Stimulated activated CD4-positive, alpha-beta T cell treated with anti-CD3 and anti-CD28 coated beads, Interleukin-4, amount 100 ng/mL, for 48 hours (primary cell): ENCODE results near the gene MAMDC2.

ENCODE experiments used
- DNase-seq, 2 donors: peaks; one replicate each; pipeline ENCODE4 v3.0.0-alpha.2; 2020; ENCODE audit warnings: low read depth in 2 of 2

MAMDC2 gene

GRCh38 chr9:70065572-70065971 lies 21.9 kb downstream of the MAMDC2 start:
- no peak for DNase-seq

- DNase-seq: no peak
These were observed 22.8 kb downstream of the MAMDC2 start for GRCh38 chr9:70066418-70066817.

DNA sequence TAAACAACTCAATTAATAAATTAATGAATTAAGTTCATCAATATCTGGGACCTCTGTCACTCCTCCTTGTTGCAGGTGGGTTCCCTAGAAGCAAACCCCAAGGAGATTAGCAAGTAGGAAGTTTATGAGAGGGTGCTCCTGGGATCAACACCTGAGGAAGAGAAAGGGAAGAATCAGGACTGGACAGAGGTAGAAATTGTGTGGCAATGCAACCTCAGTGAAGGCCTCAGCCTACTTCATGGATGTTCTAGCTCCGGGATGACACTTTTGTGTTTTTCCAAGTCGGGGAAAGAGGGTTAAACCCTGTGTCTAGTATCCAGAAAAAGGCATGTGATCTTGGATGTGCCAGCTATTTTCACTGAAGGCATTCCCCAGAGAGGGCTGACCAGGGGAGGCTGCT lies 23.2 kb downstream of the MAMDC2 start:
- DNase-seq: no peak

DNA sequence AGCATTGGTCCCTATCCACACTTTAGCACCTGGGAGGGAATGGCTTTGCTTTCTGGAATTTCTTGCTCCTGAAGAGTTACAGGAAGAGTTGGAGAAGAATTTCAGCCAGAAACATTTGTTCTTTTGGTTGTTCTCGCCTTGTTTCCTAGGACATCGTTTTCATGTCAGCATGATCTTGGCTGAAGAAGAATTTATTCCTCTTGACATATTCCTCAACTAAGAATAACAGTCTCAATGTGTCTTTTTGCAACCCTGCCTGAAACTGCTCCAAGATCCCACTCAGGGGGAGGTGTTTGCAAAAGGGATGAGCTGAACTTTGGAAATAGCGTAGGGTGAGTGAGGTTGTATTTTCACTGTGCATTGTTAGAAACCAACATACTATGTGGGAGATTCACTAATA lies 26.1 kb downstream of the MAMDC2 start:
- no peak for DNase-seq

GRCh38 chr9:70073193-70073592 lies 29.5 kb downstream of the MAMDC2 start:
- no peak for DNase-seq

GRCh38 chr9:70073756-70074155 lies 30.1 kb downstream of the MAMDC2 start:
- DNase-seq: no peak

- no peak for DNase-seq
These were observed 33.0 kb downstream of the MAMDC2 start for GRCh38 chr9:70076678-70077077.

DNA sequence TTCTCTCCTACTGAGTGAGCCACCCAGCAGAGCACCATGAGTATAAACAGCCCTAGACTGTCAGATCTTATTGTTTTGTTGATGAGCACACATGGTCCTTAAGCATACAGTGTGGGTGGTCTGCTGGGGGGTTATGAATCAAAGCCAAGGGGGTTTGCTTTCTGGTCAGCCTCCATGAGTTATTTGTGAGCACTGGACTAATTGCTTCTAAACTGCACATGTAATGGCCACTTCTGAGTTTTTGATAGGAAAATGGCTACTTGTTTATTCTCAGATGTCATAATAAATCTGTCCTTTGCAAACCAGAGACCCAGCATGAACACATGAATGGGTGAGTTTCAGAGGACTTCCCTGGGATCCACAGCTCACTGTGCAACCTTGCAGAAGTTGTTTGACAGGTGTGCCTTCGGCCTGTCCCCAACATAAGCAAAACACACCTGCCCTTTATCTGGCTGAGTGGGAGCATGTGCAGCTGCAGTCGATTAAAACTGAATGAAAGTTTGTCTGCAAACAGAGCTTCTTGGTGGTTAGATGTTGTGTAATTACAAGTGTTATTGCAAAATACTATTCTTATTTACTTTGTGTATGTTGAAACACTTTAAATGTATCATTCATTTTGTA lies 35.9 kb downstream of the MAMDC2 start:
- DNase-seq: no peak

DNA sequence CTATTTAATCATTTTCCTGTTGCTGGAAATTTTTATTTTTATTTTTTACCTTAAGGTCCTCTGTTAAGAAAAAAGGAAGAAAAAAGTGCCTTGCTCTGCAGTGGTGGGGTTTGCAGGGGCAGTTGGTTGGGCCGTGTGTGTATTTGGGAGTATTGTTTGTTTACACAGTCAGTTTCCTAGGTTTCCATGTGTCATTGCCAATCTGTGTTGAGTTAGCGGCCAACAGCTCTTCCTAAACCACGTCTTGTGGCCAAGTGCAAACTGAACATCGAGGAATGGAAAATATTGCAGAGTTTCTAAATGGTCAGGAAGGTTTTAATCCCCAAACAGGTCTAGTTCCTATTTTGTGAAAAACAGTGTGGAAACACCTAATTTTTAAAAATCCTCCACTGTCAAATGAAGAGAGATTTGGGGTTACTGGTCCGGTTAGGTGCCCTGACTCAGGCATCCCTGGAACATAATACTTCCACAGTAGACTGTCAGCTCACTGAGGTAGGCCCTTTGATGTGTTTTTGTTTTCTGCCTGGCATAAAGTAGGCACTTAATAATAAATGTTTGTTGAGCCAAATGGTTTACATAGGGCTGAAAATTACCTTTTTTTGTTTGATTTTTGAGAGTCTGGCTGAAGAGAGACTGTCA lies 37.0 kb downstream of the MAMDC2 start:
- no peak for DNase-seq

GRCh38 chr9:70081120-70081495 lies 37.5 kb downstream of the MAMDC2 start:
- DNase-seq: no peak

DNA sequence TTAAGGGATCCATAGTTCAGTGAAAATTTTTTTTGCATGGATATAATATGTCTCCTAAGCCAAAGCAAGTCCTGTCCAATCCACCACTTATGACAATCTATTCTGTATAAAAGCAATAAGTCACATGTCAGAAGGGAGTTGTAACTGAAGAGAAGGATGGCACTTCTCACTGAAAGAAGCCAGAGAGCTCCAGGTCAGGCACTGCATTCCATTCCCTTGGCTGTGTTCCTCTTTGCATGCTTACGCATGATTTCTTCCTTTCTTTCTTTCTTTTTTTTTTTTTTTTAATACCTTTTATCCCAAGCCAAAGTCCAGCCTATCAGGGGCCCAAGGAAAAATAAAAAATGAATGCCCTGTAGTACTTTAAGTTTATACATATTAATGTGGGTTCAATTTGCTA lies 39.8 kb downstream of the MAMDC2 start:
- no peak for DNase-seq

- DNase-seq: no peak
These were observed 41.6 kb downstream of the MAMDC2 start for GRCh38 chr9:70085241-70085640.

- DNase-seq: no peak
These were observed 47.5 kb downstream of the MAMDC2 start for GRCh38 chr9:70091103-70091502.

DNA sequence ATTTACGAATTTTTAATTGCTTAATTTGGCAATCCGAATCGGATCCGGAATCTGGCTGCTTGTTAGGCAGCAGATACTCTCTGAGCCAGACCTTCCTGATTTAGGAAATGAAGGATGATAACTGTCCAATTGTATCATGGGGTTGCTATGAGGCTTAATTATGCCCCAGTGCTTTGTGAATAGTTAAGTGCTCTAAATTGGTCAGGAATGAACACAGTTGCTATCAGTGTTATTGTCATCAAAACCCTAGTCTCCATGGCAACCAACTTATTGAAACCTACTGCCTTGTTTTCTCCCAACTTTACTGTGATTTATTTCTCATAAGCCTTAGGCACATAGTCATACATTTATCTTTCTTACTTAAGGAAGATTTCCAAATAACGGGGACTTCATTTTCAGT lies 47.9 kb downstream of the MAMDC2 start:
- DNase-seq: no peak

DNA sequence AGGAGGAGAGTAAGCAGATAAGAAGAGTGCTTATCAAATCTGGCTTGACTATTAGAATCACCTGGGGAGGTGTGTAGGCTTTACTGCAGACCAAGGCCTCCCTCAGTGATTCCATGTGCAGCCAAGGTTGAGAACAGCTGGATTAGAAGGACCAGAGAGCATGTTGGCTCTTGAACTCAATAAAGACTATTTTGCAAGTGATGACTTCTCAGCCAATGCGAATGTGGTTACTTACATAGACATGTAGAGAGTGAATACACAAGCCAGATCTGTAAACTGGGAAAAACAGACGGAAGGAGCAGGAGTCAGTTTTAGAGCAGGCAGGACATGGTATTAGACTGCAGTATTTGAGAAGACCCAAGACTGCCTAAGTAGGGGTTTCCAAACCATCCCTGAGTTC lies 48.5 kb downstream of the MAMDC2 start:
- DNase-seq: no peak

- no peak for DNase-seq
These were observed 49.4 kb downstream of the MAMDC2 start for GRCh38 chr9:70093095-70093494.

GRCh38 chr9:70093944-70094343 lies 50.3 kb downstream of the MAMDC2 start:
- no peak for DNase-seq

GRCh38 chr9:70094747-70095146 lies 51.1 kb downstream of the MAMDC2 start:
- DNase-seq: no peak

GRCh38 chr9:70097187-70097586 lies 53.5 kb downstream of the MAMDC2 start:
- no peak for DNase-seq

- DNase-seq: no peak
These were observed 56.7 kb downstream of the MAMDC2 start for GRCh38 chr9:70100362-70100761.

GRCh38 chr9:70101265-70101664 lies 57.6 kb downstream of the MAMDC2 start:
- no peak for DNase-seq

DNA sequence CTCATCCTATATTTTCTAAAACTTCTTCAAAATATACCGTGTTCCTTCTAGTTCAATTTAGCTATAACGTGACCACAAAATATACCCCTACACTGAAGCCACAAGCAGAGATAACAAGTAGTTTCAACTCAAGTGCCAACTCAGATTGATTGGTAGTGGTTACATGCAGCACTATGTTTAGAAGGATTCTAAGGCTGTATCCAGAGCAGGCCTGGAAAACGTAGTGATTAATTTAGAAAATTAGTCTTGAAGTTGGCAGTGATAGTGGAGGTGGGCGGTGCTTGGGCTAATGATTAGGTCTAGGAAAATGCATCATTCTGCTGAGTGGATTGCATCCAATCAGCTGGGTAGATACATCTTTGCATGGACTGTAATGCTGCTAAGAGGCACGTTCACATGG lies 61.5 kb downstream of the MAMDC2 start:
- DNase-seq: no peak

DNA sequence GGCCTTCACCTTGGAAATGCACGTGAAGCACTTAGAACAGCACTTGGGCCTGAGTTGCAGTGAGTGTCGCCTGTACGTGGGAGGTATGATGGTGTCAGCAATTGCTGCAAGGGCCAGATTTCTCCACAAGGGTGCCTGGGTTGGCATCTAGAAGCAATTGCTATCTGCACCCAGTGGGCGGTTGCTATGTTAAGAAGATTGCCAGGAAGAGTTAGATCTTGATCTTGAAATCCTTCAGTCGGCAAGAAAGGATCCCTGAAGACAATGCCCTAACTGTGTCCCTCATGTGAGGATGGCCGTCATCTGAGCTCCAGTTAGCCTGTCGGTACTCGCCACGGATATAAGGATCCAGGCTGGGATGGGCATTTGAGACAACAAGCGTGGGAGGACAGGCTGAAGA lies 62.9 kb downstream of the MAMDC2 start:
- DNase-seq: no peak

DNA sequence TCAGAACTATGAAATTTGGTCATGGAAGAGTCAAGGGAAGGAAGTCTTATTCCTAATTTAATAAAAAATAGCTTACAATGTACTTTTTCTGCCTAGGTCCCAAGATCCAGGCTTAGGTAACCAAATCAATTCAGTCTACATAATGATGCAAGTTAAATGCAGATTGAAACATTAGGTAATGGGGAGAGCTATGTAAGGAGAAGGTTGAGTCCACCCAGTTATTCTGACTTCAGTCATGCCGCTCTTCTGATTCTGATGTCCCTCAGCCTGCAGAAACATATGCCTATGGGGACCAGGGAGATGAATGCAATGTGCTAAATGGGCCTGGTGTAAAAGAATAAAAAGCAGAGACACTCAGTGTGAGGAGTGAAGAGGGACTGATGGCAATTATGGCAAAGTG lies 63.9 kb downstream of the MAMDC2 start:
- no peak for DNase-seq
